GM21526 (cell line): ENCODE data around the gene NRP1.
A peak's percentile ranks its signal among the peaks of the same experiment; 100 is the strongest.

Experiments used
- ATAC-seq: cut with Tn5 transposase; IDR thresholded peaks from one replicate; pipeline ENCODE4 v1.9.1; 2021; ENCODE audit warnings: moderate library complexity; ENCODE audit not compliant: unreplicated experiment, low FRiP score

NRP1 gene

DNA sequence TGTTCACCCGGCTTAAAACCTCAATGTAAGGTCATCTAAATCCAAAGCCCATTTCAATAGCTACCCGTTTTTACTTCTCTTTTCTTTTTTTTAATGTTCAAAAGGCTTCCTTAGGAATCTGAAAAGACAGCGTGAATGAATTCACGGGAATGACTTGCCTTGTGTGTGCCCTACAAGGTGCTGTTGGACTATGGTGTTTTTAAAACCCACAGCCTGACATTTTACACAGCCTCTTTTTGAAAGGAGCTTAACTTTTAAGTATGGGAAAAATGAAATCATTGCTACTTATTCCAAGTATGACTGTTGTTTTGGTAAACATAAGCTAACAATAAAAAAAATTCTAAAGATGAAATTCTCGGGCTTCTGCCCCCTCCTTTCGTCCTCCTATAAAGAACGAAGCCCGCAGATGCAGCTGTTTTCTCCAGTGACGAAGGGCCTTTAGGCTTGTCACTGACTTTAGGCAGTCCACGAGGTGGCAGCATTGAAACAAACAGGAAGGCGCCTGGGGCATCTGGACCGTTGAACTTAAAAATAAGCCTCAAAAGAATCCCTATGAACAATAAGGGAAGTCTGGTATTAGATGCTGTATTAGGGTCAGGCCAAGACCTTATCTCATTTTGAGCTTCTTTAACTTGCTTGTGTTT, 141.3 kb downstream of the NRP1 start:
- ATAC-seq = peak; percentile 81

- ATAC-seq = no peak
Measured at GRCh38 chr10:33192190-33192589, 142.3 kb downstream of the NRP1 start.

GRCh38 chr10:33190406-33190805, 144.1 kb downstream of the NRP1 start:
- ATAC-seq = no peak

DNA sequence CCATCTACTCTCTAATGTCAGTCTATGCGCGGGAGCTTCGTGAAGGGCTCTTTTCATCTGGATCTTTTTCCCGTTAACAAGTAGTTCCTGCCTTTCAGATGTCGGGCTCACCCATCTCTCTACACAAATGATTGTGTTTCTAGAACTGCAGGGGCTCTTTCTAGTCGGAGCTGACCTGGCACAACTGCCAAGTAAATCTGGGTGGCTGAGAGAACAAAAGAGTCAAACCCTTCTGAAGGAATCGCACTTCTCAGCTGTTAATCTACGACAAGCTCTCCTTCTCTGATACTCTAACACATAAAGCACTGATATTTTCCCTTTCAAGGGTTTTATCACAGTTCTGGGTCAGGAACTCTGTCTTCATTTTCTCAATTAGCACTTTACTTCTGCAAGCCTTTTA, 144.7 kb downstream of the NRP1 start:
- ATAC-seq = no peak

DNA sequence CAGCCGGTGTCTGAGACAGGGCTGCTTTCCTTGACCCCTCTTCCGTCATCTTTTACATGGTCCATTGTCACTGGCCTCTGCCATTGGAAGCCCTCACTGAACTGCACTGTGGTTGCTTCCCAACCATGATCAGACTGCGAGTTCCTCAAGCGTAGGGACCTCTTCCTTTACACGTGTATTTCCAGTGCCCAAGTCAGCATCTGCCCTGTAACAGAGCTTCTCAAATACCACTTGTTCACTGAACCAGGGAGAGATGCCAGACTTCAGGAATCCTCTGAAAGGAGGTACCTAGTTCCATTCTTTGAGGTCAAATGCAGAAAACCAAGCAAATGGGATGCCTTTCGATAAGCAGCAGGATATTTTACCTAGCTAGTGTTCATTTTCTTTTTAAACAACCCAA, 145.1 kb downstream of the NRP1 start:
- ATAC-seq = no peak

DNA sequence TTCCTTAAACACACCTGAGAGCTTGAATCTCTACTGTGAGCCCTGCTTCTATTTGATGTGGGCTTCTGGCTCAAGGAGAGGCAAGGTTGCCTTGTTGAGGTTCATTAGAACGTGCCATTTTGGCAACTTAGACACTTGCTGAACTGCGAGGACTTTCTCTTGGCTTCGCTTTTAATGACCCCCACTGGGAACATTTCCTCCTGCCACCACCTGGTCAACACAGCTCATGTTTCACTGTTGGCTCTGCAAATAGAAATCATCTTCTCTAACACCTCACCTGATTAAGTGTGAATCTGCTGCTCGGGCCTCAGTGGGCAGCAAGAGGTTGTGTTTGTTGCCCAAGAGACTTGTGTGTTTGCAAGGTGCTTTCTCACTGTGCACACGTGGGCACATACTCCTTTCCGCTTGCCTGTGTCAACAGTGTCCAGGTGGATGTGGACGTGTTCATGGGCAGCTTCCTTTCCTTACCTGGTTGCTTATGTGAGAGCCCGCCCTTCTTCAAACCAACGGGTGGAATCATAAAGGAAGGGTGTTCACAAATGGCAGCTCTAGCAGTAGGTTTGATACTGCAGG, 147.0 kb downstream of the NRP1 start:
- ATAC-seq = no peak

GRCh38 chr10:33186150-33186549, 148.3 kb downstream of the NRP1 start:
- ATAC-seq = no peak

- ATAC-seq = no peak
Measured at GRCh38 chr10:33183655-33184054, 150.8 kb downstream of the NRP1 start.

- no peak for ATAC-seq
Measured at GRCh38 chr10:33180921-33181320, 153.5 kb downstream of the NRP1 start.

- ATAC-seq = no peak
Measured at GRCh38 chr10:33180390-33180789, 154.1 kb downstream of the NRP1 start.

DNA sequence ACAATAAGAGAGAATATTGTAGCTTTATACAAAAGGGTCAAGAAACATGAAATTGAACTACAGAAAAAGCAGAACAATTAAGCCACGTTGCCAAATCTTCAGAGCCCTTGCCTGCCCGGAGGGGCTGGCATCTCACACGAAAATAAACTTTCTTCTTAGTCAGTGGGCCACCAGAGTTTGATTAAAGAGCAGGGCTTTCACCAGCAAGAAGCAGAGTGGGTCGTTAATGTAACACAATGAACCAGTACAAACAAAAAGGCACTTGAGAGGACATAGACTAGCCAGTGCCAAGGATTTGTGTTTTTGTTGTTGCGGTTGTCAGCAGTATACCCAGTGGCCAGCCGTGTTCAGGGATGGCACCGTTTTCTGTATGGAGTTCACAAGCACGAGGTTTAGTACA, 155.4 kb downstream of the NRP1 start:
- no peak for ATAC-seq

- no peak for ATAC-seq
Measured at GRCh38 chr10:33178026-33178755, 156.3 kb downstream of the NRP1 start.

GRCh38 chr10:33176688-33177087, 157.8 kb downstream of the NRP1 start:
- no peak for ATAC-seq

- ATAC-seq = no peak
Measured at GRCh38 chr10:33174674-33175434, 159.6 kb downstream of the NRP1 start.

GRCh38 chr10:33165911-33166310, 168.6 kb downstream of the NRP1 start:
- ATAC-seq = no peak

DNA sequence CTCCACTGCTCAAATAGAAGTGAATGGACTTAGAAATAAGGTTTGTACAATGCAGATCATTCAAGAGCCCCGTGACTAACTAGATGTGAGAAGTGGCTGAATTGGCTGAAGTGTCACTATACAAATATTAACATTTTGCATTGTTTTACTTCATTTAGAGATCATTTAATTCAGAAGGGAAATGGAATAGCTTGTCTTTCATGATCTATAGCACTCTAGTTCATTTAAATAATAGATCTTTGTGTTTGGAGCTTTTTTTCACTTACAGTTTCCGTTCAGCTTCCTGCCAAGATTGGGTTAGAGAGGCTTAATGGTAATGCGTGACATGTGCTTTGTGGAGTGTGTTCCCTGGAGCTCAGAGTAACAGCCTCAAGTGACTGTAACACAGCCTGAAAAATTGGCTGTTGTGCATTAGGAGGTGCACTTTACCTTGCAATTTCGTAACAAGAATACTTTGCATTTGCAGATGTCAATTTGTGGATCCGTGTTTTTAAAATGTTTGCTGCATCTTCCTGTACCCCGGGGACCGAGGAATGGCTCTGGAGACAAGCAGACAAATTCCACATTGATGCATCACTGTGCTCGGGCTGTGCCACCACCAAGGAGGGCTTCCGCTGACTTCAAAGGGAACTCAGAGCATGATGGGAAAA, 170.3 kb downstream of the NRP1 start:
- ATAC-seq = no peak

DNA sequence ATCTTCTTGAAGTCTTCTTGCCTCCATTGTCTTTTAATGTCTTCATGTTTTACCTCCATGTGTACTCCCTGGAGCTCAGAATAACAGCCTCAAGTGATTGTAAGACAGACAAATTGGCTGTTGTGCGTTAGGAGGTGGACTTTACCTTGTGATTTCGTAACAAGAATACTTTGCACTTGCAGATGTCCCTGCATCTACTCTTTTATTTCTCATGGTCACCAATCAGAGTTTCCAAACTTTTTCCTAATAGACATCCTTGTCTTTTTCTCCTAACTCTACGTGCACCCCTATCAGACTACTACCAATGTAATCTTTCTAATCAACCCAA, 172.3 kb downstream of the NRP1 start:
- no peak for ATAC-seq

DNA sequence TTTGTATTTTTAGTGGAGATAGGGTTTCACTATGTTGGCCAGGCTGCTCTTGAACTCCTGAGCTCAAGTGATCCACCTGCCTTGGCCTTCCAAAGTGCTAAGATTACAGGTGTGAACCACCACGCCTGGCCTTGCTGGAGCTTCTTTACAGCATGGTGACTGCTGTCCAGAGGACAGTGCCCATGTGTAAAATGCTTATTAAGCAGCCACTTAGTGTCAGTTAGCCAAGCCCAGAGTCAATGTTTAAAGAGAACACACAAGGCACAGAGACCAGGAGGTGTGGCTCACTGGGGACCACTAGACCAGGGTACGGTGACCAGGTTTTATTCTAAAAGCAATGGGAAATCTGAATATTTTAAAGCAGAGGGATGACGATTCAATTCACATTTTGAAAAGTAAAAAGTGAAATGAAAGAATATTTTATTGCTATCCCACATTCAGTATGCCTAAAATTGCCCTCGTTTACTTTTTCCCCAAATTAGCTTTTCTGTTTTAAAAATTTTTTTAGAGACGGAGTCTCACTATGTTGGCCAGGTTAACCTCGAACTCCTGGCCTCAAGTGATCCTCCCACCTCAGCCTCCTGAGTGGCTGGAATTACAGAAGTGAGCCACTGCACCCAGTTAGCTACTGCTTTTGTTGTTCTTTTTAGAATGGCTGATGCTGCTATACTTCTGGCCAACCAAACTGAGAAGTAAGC, 172.8 kb downstream of the NRP1 start:
- ATAC-seq = no peak

DNA sequence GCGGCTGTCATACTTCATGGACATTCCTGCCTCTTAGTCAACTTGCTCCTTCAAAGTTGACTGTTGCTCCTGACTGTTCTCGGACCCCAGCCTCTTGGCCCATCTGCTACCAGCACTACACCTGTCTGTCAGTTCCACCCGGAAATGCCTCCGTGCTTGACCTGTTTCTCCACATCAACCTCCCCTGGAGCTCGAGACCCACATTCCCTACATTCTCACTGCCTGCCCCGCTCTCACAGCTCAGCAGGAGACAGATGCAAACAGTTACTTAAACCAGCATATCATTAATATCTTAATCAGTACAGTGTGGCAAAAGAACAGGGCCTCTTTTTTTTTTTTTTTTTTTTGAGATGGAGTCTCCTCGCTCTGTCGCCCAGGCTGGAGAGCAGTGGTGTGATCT, 174.3 kb downstream of the NRP1 start:
- ATAC-seq = no peak

DNA sequence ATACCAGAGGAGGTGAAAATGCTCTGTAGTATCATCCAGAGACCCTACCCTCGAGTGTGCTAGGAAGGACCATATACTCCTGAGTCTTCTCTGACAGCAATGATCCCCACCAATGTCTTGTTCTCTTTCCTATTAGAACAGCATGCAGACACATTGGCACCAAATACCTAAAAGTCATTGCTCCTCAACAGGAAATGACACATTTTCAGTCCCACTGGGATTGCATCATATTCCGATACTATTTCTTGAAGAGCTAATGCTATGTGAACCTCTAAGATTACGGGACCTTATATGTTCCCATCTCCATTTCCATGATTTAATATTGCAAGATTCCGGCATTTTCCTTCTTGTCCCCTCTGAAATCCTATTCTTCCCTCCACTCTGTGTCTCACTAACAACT, 177.4 kb downstream of the NRP1 start:
- no peak for ATAC-seq
